T-helper 17 cell (primary cell): ENCODE data around the gene RASGRP4. TPM values are rescaled to one million over a fixed set of nuclear protein-coding genes. Genes with fewer than 3 reads are reported as not detected.
"Not testable (repeated sequence)": the region's sequence is repeated elsewhere in the genome, so short reads cannot be mapped to it uniquely, and the experiment has no call there.

Experiments
- ATAC-seq: fragments of 150-1000 bp; cut with Tn5 transposase; 2 replicates; pipeline ENCODE4 v1.10.0; 2021; ENCODE audit warnings: mild to moderate bottlenecking, moderate library complexity
- DNase-seq, 3 donors: peaks; one replicate each; pipeline versions ENCODE4 v3.0.0 to v3.0.0-alpha.2; 2020 to 2021
- H3K9me3 ChIP-seq: one replicate; pipeline ENCODE4 v1.7.0; 2013; ENCODE audit warnings: low read length, mild to moderate bottlenecking; ENCODE audit not compliant: control insufficient read depth, poor library complexity, severe bottlenecking
- H3K27ac Mint-ChIP-seq: one replicate; pipeline ENCODE4 v1.8.0; 2022; ENCODE audit warnings: mild to moderate bottlenecking, moderate library complexity, mixed read lengths
- H3K27me3 Mint-ChIP-seq: one replicate; pipeline ENCODE4 v1.8.0; 2022; ENCODE audit warnings: mixed read lengths
- H3K36me3 Mint-ChIP-seq: one replicate; pipeline ENCODE4 v1.8.0; 2022; ENCODE audit warnings: low read depth, mixed read lengths
- H3K4me1 Mint-ChIP-seq: one replicate; pipeline ENCODE4 v1.8.0; 2022; ENCODE audit warnings: mild to moderate bottlenecking, mixed read lengths
- H3K4me3 Mint-ChIP-seq: one replicate; pipeline ENCODE4 v1.8.0; 2022; ENCODE audit warnings: mild to moderate bottlenecking, moderate library complexity, mixed read lengths
- total RNA-seq, 4 donors: library from RNA in 2 of 4; stranded (reverse) in 2 of 4; gene quantifications; one replicate each; pipeline ENCODE4 v1.2.3 and lab custom pipeline; 2022 to 2026

Gene RASGRP4
- total RNA-seq, 2 donors from 2014 or later: 1.6 to 2.8 TPM

- Mint-ChIP-seq H3K36me3 (peaks cover 8% of the 10 kb centered on the region), H3K27me3 (peaks cover 11% of the 10 kb centered on the region), H3K27ac (no peak overlapping the region), H3K4me1 (peaks cover 6% of the 10 kb centered on the region), H3K4me3 (no peak overlapping the region)
- H3K9me3 ChIP-seq: no peaks in the 10 kb centered on the region
- no peak for ATAC-seq
- DNase-seq: no peak
Observed at GRCh38 chr19:38440592-38440991, 14.6 kb upstream of the RASGRP4 start.

DNA sequence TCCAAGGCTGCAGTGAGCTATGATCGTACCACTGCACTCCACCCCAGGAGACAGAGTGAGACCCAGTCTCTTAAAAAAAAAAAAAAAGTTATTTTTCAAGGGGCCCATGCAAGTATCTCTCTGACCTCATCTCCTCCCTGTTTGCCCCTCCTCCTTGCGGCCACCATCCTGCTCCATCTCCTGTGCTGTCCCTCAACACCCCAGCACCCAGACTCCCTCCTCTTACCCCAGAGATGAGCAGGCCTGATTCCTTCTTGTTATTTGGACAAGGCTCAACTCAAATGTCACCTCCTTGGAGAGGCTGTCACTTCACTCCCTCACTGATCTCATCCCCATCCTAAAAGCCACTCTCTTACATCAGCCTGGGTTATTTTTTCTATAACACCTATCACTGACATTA lies 11.9 kb upstream of the RASGRP4 start:
- H3K9me3 ChIP-seq: no peaks in the 10 kb centered on the region
- Mint-ChIP-seq H3K36me3 (peaks cover 5% of the 10 kb centered on the region), H3K4me3 (no peak overlapping the region), H3K27ac (no peak overlapping the region), H3K4me1 (peaks cover 10% of the 10 kb centered on the region), H3K27me3 (peaks cover 23% of the 10 kb centered on the region)
- no peak for ATAC-seq
- DNase-seq: no peak

GRCh38 chr19:38437295-38437694 lies 11.3 kb upstream of the RASGRP4 start:
- no peaks in the 10 kb centered on the region for H3K9me3 ChIP-seq
- H3K27me3 Mint-ChIP-seq: peaks cover 23% of the 10 kb centered on the region
- H3K4me3 Mint-ChIP-seq: no peak overlapping the region
- H3K27ac Mint-ChIP-seq: no peak overlapping the region
- peaks cover 10% of the 10 kb centered on the region for H3K4me1 Mint-ChIP-seq
- peaks cover 5% of the 10 kb centered on the region for H3K36me3 Mint-ChIP-seq
- DNase-seq (no peak), ATAC-seq (no peak)

GRCh38 chr19:38434549-38435051 lies 8.6 kb upstream of the RASGRP4 start:
- no peak for DNase-seq
- Mint-ChIP-seq H3K4me1 (peaks cover 8% of the 10 kb centered on the region), H3K27me3 (peaks cover 24% of the 10 kb centered on the region), H3K27ac (peak overlapping the region; percentile 16), H3K36me3 (peaks cover 5% of the 10 kb centered on the region), H3K4me3 (peak overlapping the region; percentile 76)
- no peak for ATAC-seq
- H3K9me3 ChIP-seq: no peaks in the 10 kb centered on the region

DNA sequence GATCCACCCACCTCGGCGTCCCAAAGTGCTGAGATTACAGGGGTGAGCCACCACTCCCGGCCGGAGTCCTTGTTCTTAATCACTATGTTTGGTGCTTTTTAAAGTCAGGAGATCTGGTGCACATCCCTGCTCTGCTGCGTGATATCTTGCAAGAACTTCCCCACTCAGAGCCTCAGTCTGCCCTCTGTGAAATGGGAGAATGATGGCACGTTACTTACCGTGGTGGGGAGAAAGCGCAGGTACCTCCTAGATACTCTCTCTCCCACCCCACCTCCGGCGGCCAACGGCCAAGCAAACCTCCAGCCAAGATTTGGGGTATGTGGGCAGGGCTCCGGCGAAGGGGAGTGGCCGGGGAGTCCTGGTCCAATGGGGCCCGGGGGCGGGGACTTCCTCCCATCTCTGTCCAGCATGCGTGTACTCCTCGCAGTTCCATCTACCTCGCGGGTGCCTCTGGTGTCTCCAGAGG lies 7.3 kb upstream of the RASGRP4 start, which contains the start of gene RYR1:
Gene RYR1, plus strand, starts transcription at position 424 of the 466 bp plus-strand sequence. CDS start 139 bp downstream, outside the sequence.
- peak within 1 kb of the TSS; percentile 76 for H3K4me3 Mint-ChIP-seq
- ATAC-seq (peak; percentile 92), DNase-seq (peak in 2 of 3 donors; percentile 22 to 44)
- H3K9me3 ChIP-seq: no peaks in the 10 kb centered on the region
- H3K4me1 Mint-ChIP-seq: peaks cover 13% of the 10 kb centered on the region
- no peak within 1 kb of the TSS for H3K27ac Mint-ChIP-seq
- H3K36me3 Mint-ChIP-seq: peaks cover 5% of the 10 kb centered on the region
- H3K27me3 Mint-ChIP-seq: peaks cover 33% of the 10 kb centered on the region

GRCh38 chr19:38430931-38431330 lies 4.9 kb upstream of the RASGRP4 start:
- no peak for DNase-seq
- H3K27ac Mint-ChIP-seq: no peak overlapping the region
- H3K36me3 Mint-ChIP-seq: peaks cover 2% of the 10 kb centered on the region
- H3K4me3 Mint-ChIP-seq: no peak overlapping the region
- no peak for ATAC-seq
- H3K9me3 ChIP-seq: no peaks in the 10 kb centered on the region
- H3K27me3 Mint-ChIP-seq: peaks cover 27% of the 10 kb centered on the region
- peaks cover 21% of the 10 kb centered on the region for H3K4me1 Mint-ChIP-seq

- Mint-ChIP-seq H3K4me1 (peaks cover 24% of the 10 kb centered on the region), H3K36me3 (peaks cover 2% of the 10 kb centered on the region), H3K4me3 (no peak overlapping the region)
Observed at GRCh38 chr19:38429811-38430156, 3.8 kb upstream of the RASGRP4 start.

DNA sequence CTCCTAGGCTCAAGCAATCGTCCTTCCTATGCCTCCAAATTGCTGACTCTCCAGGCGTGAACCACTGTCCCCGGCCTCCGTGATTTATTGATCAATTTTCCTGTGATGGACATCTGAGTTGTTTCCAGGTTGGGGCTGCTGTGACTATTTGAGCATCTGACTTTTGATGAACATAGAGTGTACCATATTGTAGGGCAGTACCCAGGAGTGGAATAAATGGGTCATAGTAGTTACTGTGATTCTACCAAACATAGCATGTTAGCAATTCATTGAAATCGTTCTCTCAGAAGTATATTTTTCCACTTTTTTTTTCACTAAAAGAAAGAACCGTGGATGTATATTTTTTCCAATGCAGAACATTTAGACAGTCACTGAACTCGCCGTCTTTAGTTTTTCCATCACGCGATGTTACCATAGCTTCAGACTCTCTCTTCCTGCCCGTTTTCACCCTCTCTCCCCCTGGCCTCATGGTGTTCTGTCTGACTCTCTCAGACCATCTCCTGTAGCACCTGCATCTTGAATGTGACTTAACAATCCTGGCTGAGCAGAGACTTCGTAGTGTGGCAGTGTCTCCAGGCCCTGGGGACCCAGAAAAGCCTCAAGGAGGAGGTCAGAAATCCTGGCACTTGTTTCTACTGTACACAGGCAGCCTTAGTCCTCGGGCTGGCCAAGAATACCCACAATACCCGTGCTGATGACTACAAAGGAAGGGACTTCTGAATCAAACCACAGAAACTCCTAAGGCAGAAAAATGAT lies 3.2 kb upstream of the RASGRP4 start:
- H3K27me3 Mint-ChIP-seq: peaks cover 18% of the 10 kb centered on the region
- H3K27ac Mint-ChIP-seq: peak overlapping the region; percentile 84
- H3K4me1 Mint-ChIP-seq: peaks cover 22% of the 10 kb centered on the region
- ATAC-seq (no peak), DNase-seq (no peak)
- no peaks in the 10 kb centered on the region for H3K9me3 ChIP-seq
- H3K36me3 Mint-ChIP-seq: peaks cover under 1% of the 10 kb centered on the region
- H3K4me3 Mint-ChIP-seq: no peak overlapping the region

More at GRCh38 chr19:38429811-38430156, 3.8 kb upstream of the RASGRP4 start:
- Mint-ChIP-seq H3K27me3 (peaks cover 23% of the 10 kb centered on the region), H3K27ac (no peak overlapping the region)
- no peaks in the 10 kb centered on the region for H3K9me3 ChIP-seq
- ATAC-seq (no peak), DNase-seq (no peak)

DNA sequence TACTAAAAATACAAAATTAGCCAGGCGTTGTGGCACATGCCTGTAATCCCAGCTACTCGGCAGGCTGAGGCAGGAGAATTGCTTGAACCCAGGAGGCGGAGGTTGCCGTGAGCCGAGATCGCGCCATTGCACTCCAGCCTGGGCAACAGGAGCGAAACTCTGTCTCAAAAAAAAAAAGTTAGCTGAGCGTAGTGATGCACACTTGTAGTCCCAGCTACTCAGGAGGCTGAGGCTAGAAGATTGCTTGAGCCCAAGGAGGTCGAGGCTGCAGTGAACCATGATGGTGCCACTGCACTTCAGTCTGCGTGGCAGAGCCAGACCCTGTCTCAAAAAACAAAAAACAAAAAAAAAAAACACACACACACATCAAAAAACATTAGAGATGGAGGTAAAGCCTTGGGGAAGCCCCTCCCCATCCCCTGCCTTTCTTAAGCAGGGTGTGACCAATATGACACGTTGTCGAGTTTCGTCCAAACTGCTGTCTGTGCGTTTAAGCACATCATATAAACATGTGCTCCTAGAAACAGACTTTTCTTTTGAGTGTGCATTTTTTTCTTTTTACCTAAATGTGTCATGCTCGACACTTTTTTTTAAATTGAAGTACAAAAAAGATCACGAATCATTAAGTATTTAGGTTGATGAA lies 1.1 kb upstream of the RASGRP4 start:
- H3K9me3 ChIP-seq, H3K36me3 Mint-ChIP-seq: not testable (repeated sequence)
- DNase-seq (peak in 1 of 3 donors; percentile 25), ATAC-seq (peak; percentile 87)
- H3K4me3 Mint-ChIP-seq: peak overlapping the region; percentile 75
- H3K4me1 Mint-ChIP-seq: peaks cover 16% of the 10 kb centered on the region
- H3K27ac Mint-ChIP-seq: peak overlapping the region; percentile 77
- peaks cover 10% of the 10 kb centered on the region for H3K27me3 Mint-ChIP-seq

- H3K36me3 Mint-ChIP-seq: no peaks in the 10 kb centered on the region
- H3K4me3 Mint-ChIP-seq: peak overlapping the region; percentile 70
- peaks cover 10% of the 10 kb centered on the region for H3K27me3 Mint-ChIP-seq
- no peak overlapping the region for H3K27ac Mint-ChIP-seq
- H3K4me1 Mint-ChIP-seq: peaks cover 16% of the 10 kb centered on the region
- DNase-seq (no peak), ATAC-seq (no peak)
- H3K9me3 ChIP-seq: no peaks in the 10 kb centered on the region
Observed at GRCh38 chr19:38425222-38425809, 703 bp downstream of the RASGRP4 start.

DNA sequence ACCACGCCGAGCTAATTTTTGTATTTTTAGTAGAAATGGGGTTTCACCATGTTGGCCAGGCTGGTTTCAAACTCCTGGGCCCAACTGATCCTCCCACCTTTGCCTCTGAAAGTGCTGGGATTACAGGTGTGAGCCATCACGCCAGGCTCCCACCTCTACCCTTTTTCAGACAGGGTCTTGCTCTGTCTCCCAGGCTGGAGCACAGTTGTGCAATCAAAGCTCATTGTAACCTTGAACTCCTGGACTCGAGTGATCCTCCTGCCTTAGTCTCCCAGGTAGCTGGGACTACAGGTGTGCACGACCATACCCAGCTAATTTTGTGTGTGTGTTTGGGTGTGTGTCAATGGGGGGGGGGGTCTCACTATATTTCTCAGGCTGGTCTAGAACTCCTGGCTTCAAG lies 1.7 kb downstream of the RASGRP4 start:
- Mint-ChIP-seq H3K27me3 (peaks cover 6% of the 10 kb centered on the region), H3K27ac (no peak overlapping the region), H3K4me1 (peaks cover 13% of the 10 kb centered on the region), H3K36me3 (no peaks in the 10 kb centered on the region), H3K4me3 (no peak overlapping the region)
- no peak for DNase-seq
- no peak for ATAC-seq
- H3K9me3 ChIP-seq: no peaks in the 10 kb centered on the region

DNA sequence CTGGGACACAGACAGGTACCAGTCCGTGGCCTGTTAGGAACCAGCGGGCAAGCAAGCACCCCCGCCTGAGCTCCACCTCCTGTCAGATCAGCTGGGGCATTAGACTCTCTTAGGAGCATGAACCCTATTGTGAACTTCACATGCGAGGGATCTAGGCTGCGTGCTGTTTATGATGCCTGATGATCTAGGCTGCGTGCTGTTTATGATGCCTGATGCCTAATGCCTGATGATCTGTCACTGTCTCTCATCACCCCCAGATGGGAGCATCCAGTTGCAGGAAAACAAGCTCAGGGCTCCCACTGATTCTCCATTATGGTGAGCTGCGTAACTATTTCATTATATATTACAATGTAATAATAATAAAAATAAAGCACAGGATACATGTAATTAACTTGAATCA lies 3.6 kb downstream of the RASGRP4 start:
- H3K4me3 Mint-ChIP-seq: no peak overlapping the region
- DNase-seq (no peak), ATAC-seq (no peak)
- peaks cover 18% of the 10 kb centered on the region for H3K4me1 Mint-ChIP-seq
- no peak overlapping the region for H3K27ac Mint-ChIP-seq
- no peaks in the 10 kb centered on the region for H3K36me3 Mint-ChIP-seq
- H3K9me3 ChIP-seq: no peaks in the 10 kb centered on the region
- H3K27me3 Mint-ChIP-seq: no peaks in the 10 kb centered on the region

DNA sequence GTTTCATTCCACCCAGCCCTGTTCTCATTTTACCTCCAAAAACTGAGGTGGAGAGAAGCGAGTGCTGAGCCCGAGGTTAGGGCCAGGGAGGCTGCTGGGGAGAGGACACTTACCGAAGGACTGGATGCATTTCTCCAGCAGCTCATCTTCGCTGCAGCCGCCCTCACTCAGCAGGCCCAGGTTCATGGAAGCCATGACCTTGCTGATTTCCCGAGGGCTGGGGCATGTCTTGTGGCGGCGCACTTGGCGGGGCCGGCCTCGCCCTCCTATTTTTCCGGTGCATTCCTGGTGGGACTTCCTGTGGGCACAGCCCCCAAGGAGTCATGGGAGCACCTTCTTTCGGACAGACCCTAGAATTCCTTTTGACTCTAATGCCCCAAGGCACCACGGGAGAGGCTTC lies 4.2 kb downstream of the RASGRP4 start:
- Mint-ChIP-seq H3K4me1 (peaks cover 23% of the 10 kb centered on the region), H3K4me3 (no peak overlapping the region), H3K27me3 (no peaks in the 10 kb centered on the region), H3K27ac (no peak overlapping the region), H3K36me3 (no peaks in the 10 kb centered on the region)
- ATAC-seq: no peak
- no peak for DNase-seq
- H3K9me3 ChIP-seq: no peaks in the 10 kb centered on the region
